ENCODE data around the gene TGFA. TPM values are rescaled to one million over a fixed set of nuclear protein-coding genes. Genes with fewer than 3 reads are reported as not detected.

TGFA gene
- total RNA-seq, 1 donor, result not detected

GRCh38 chr2:70596293-70596692, 42.7 kb upstream of the TGFA start:
- DNase-seq (ENCODE audit: insufficient read length, low spot score, missing footprints), result no peak
- H4K20me1 ChIP-seq (ENCODE audit: insufficient read depth, low read length), result no peaks in the 10 kb centered on the region
- no peaks in the 10 kb centered on the region for H3K79me2 ChIP-seq (ENCODE audit: insufficient read depth, low read length)
- no peaks in the 10 kb centered on the region for H3K36me3 ChIP-seq (ENCODE audit: insufficient read depth, low read length)
- H3K4me3 ChIP-seq (ENCODE audit: insufficient read depth, low read length), result no peak overlapping the region
- no peaks in the 10 kb centered on the region for H3K27me3 ChIP-seq (ENCODE audit: insufficient read depth, low read length)
- no peak overlapping the region for H3K4me2 ChIP-seq (ENCODE audit: insufficient read depth, low read length)
- no peak for TF ChIP-seq CTCF (IDR thresholded peaks at IDR 0.05; ENCODE audit: extremely low read depth, low read depth, low read length)
- H3K9me3 ChIP-seq (ENCODE audit: low read depth, low read length), result no peaks in the 10 kb centered on the region
- peak overlapping the region; percentile 62 for H2AFZ ChIP-seq (ENCODE audit: low read length)
- H3K4me1 ChIP-seq (ENCODE audit: insufficient read depth, low read length), result peaks cover 11% of the 10 kb centered on the region
- H3K27ac ChIP-seq (ENCODE audit: low read depth, low read length), result no peak overlapping the region

GRCh38 chr2:70583091-70583490, 29.5 kb upstream of the TGFA start:
- no peak overlapping the region for H3K4me2 ChIP-seq (ENCODE audit: insufficient read depth, low read length)

GRCh38 chr2:70580352-70580751, 26.7 kb upstream of the TGFA start:
- H3K4me3 ChIP-seq (ENCODE audit: insufficient read depth, low read length), result no peak overlapping the region
- H3K4me1 ChIP-seq (ENCODE audit: insufficient read depth, low read length), result no peaks in the 10 kb centered on the region
- no peak overlapping the region for H3K27ac ChIP-seq (ENCODE audit: low read depth, low read length)
- H2AFZ ChIP-seq (ENCODE audit: low read length), result no peak overlapping the region
- peaks cover 16% of the 10 kb centered on the region for H3K27me3 ChIP-seq (ENCODE audit: insufficient read depth, low read length)
- no peaks in the 10 kb centered on the region for H3K79me2 ChIP-seq (ENCODE audit: insufficient read depth, low read length)
- H4K20me1 ChIP-seq (ENCODE audit: insufficient read depth, low read length), result no peaks in the 10 kb centered on the region
- H3K4me2 ChIP-seq (ENCODE audit: insufficient read depth, low read length), result no peak overlapping the region
- TF ChIP-seq CTCF (IDR thresholded peaks at IDR 0.05; ENCODE audit: extremely low read depth, low read depth, low read length), result no peak
- no peaks in the 10 kb centered on the region for H3K36me3 ChIP-seq (ENCODE audit: insufficient read depth, low read length)
- no peak for DNase-seq (ENCODE audit: insufficient read length, low spot score, missing footprints)
- H3K9me3 ChIP-seq (ENCODE audit: low read depth, low read length), result no peaks in the 10 kb centered on the region

More at GRCh38 chr2:70583091-70583490, 29.5 kb upstream of the TGFA start:
- Histone ChIP-seq H3K79me2 (ENCODE audit: insufficient read depth, low read length) (no peaks in the 10 kb centered on the region), H3K36me3 (ENCODE audit: insufficient read depth, low read length) (no peaks in the 10 kb centered on the region), H4K20me1 (ENCODE audit: insufficient read depth, low read length) (no peaks in the 10 kb centered on the region), H3K27ac (ENCODE audit: low read depth, low read length) (no peak overlapping the region), H3K4me1 (ENCODE audit: insufficient read depth, low read length) (no peaks in the 10 kb centered on the region), H2AFZ (ENCODE audit: low read length) (no peak overlapping the region), H3K4me3 (ENCODE audit: insufficient read depth, low read length) (no peak overlapping the region), H3K27me3 (ENCODE audit: insufficient read depth, low read length) (peaks cover 4% of the 10 kb centered on the region), H3K9me3 (ENCODE audit: low read depth, low read length) (no peaks in the 10 kb centered on the region)
- DNase-seq (ENCODE audit: insufficient read length, low spot score, missing footprints), result no peak
- TF ChIP-seq CTCF (IDR thresholded peaks at IDR 0.05; ENCODE audit: extremely low read depth, low read depth, low read length), result no peak

GRCh38 chr2:70574618-70575017, 21.0 kb upstream of the TGFA start:
- H2AFZ ChIP-seq (ENCODE audit: low read length), result no peak overlapping the region
- H3K4me1 ChIP-seq (ENCODE audit: insufficient read depth, low read length), result no peaks in the 10 kb centered on the region
- H3K27ac ChIP-seq (ENCODE audit: low read depth, low read length), result no peak overlapping the region
- peaks cover 34% of the 10 kb centered on the region for H3K27me3 ChIP-seq (ENCODE audit: insufficient read depth, low read length)
- no peak overlapping the region for H3K4me3 ChIP-seq (ENCODE audit: insufficient read depth, low read length)
- no peak for TF ChIP-seq CTCF (IDR thresholded peaks at IDR 0.05; ENCODE audit: extremely low read depth, low read depth, low read length)
- DNase-seq (ENCODE audit: insufficient read length, low spot score, missing footprints), result no peak
- no peak overlapping the region for H3K4me2 ChIP-seq (ENCODE audit: insufficient read depth, low read length)
- H3K9me3 ChIP-seq (ENCODE audit: low read depth, low read length), result no peaks in the 10 kb centered on the region
- no peaks in the 10 kb centered on the region for H3K36me3 ChIP-seq (ENCODE audit: insufficient read depth, low read length)
- no peaks in the 10 kb centered on the region for H4K20me1 ChIP-seq (ENCODE audit: insufficient read depth, low read length)
- H3K79me2 ChIP-seq (ENCODE audit: insufficient read depth, low read length), result no peaks in the 10 kb centered on the region
